Left hindlimb (tissue), 1 donor: Measurements from ENCODE around the gene TGIF2.
A peak's percentile ranks its signal among the peaks of the same experiment; 100 is the strongest.
"Not testable (repeated sequence)": the region's sequence is repeated elsewhere in the genome, so short reads cannot be mapped to it uniquely, and the experiment has no call there.

Experiments
- DNase-seq: peaks from one replicate; pipeline ENCODE4 v3.0.0-alpha.2; 2018

The TGIF2 gene

GRCh38 chr20:36579996-36580545 is 6.7 kb downstream of the TGIF2 start:
- DNase-seq = no peak

GRCh38 chr20:36582322-36582721 is 8.9 kb downstream of the TGIF2 start:
- no peak for DNase-seq

GRCh38 chr20:36582821-36583220 is 9.4 kb downstream of the TGIF2 start:
- no peak for DNase-seq

- DNase-seq = no peak
These were observed 10.7 kb downstream of the TGIF2 start for GRCh38 chr20:36584018-36584481.

- no peak for DNase-seq
These were observed 12.2 kb downstream of the TGIF2 start for GRCh38 chr20:36585410-36586125.

GRCh38 chr20:36587388-36588070 is 14.1 kb downstream of the TGIF2 start:
- DNase-seq = no peak

GRCh38 chr20:36591281-36591680 is 17.9 kb downstream of the TGIF2 start:
- DNase-seq = no peak

- no peak for DNase-seq
These were observed 18.7 kb downstream of the TGIF2 start for GRCh38 chr20:36591854-36592641.

GRCh38 chr20:36593347-36593929 is 20.0 kb downstream of the TGIF2 start:
- no peak for DNase-seq

- no peak for DNase-seq
These were observed 26.5 kb downstream of the TGIF2 start for GRCh38 chr20:36599912-36600345.

- no peak for DNase-seq
These were observed 28.1 kb downstream of the TGIF2 start for GRCh38 chr20:36601540-36601939.

GRCh38 chr20:36604952-36605398 is 31.6 kb downstream of the TGIF2 start:
- no peak for DNase-seq

GRCh38 chr20:36605399-36606157 is 32.2 kb downstream of the TGIF2 start, which contains the start of gene RAB5IF:
Gene RAB5IF (plus strand): TSS chr20:36605779. CDS start chr20:36605952, 173 bp downstream.
- DNase-seq = peak; percentile 99

GRCh38 chr20:36606158-36607066 is 33.0 kb downstream of the TGIF2 start:
- no peak for DNase-seq

GRCh38 chr20:36607586-36608387 is 34.4 kb downstream of the TGIF2 start:
- DNase-seq = no peak

GRCh38 chr20:36608388-36608728 is 35.0 kb downstream of the TGIF2 start:
- not testable (repeated sequence) for DNase-seq

- no peak for DNase-seq
These were observed 38.2 kb downstream of the TGIF2 start for GRCh38 chr20:36611625-36612024.

GRCh38 chr20:36613974-36614373 is 40.6 kb downstream of the TGIF2 start:
- no peak for DNase-seq

- no peak for DNase-seq
These were observed 41.6 kb downstream of the TGIF2 start for GRCh38 chr20:36614781-36615557.
